ENCODE measurements around the gene CYLC2.

GRCh38 chr9:103003689-103004088 is 8.6 kb downstream of the CYLC2 start:
- no peak for TF ChIP-seq CTCF (IDR thresholded peaks at IDR 0.05; ENCODE audit: low read length)
- TF ChIP-seq EZH2 (optimal IDR thresholded peaks at IDR 0.05; ENCODE audit: low read depth, low read length): no peak
- TF ChIP-seq EZH2phosphoT487 (IDR thresholded peaks at IDR 0.05; ENCODE audit: low read length): no peak
